Large intestine (tissue), 3 donors: ENCODE data around the gene VPS45. TPM values are rescaled to one million over a fixed set of nuclear protein-coding genes. Genes with fewer than 3 reads are reported as not detected.
"Not testable (repeated sequence)": the region's sequence is repeated elsewhere in the genome, so short reads cannot be mapped to it uniquely, and the experiment has no call there.

Experiments used
- DNase-seq, 2 donors: peaks; one replicate each; pipeline versions ENCODE4 v3.0.0 to v3.0.0-alpha.2; 2013
- H3K27ac ChIP-seq: one replicate; pipeline ENCODE4 v1.5.1; 2013; ENCODE audit warnings: low read length
- H3K27me3 ChIP-seq: 2 replicates; pipeline ENCODE4 v1.6.1; 2013; ENCODE audit warnings: low read length; ENCODE audit not compliant: control insufficient read depth, insufficient read depth
- H3K36me3 ChIP-seq: 2 replicates; pipeline ENCODE4 v1.6.1; 2013; ENCODE audit warnings: low read length; ENCODE audit not compliant: control insufficient read depth, insufficient read depth
- H3K4me1 ChIP-seq: one replicate; pipeline ENCODE4 v1.6.1; 2013; ENCODE audit warnings: low read length; ENCODE audit not compliant: control insufficient read depth, insufficient read depth
- H3K4me3 ChIP-seq: one replicate; pipeline ENCODE4 v1.5.1; 2013; ENCODE audit warnings: low read length
- H3K9me3 ChIP-seq: one replicate; pipeline ENCODE4 v1.6.1; 2013; ENCODE audit warnings: mild to moderate bottlenecking, low read depth, low read length, moderate library complexity; ENCODE audit not compliant: control insufficient read depth
- WGBS: methylation state at CpG from one replicate; pipeline ENCODE4 v1.1.5; 2013; ENCODE audit warnings: low lambda C conversion rate; ENCODE audit not compliant: insufficient coverage; 5-methylcytosine and 5-hydroxymethylcytosine counted together
- polyA plus RNA-seq: library from polyadenylated mRNA; unstranded; fragments of 120-200 nt; gene quantifications from one replicate; pipeline ENCODE4 v1.2.1, GENCODE V29; 2013

VPS45 gene
- polyA plus RNA-seq, 1 donor: 43.6 TPM

- H3K4me3 ChIP-seq: no peak overlapping the region
- H3K27me3 ChIP-seq: no peaks in the 10 kb centered on the region
- H3K36me3 ChIP-seq: peaks cover 4% of the 10 kb centered on the region
- H3K9me3 ChIP-seq: peaks cover 4% of the 10 kb centered on the region
- no peaks in the 10 kb centered on the region for H3K4me1 ChIP-seq
- no CpG with 5 or more reads among the region's 2 CpGs for WGBS
- no peak overlapping the region for H3K27ac ChIP-seq
- DNase-seq: no peak
Observed at GRCh38 chr1:150118716-150119115, 51.1 kb downstream of the VPS45 start.

- H3K9me3 ChIP-seq: no peaks in the 10 kb centered on the region
- no peak overlapping the region for H3K4me3 ChIP-seq
- peaks cover 4% of the 10 kb centered on the region for H3K36me3 ChIP-seq
- WGBS: no CpG with 5 or more reads among the region's 1 CpG
- H3K27ac ChIP-seq: no peak overlapping the region
- H3K27me3 ChIP-seq: no peaks in the 10 kb centered on the region
- no peaks in the 10 kb centered on the region for H3K4me1 ChIP-seq
- no peak for DNase-seq
Observed at GRCh38 chr1:150121236-150121862, 53.8 kb downstream of the VPS45 start.

- H3K4me3 ChIP-seq: no peak overlapping the region
- H3K4me1 ChIP-seq: no peaks in the 10 kb centered on the region
- 75% methylated on average over 1 of the region's 2 CpGs for WGBS
- no peak for DNase-seq
- H3K27ac ChIP-seq: no peak overlapping the region
- peaks cover 7% of the 10 kb centered on the region for H3K36me3 ChIP-seq
- no peaks in the 10 kb centered on the region for H3K27me3 ChIP-seq
- H3K9me3 ChIP-seq: no peaks in the 10 kb centered on the region
Observed at GRCh38 chr1:150126811-150127210, 59.2 kb downstream of the VPS45 start.

- Histone ChIP-seq H3K9me3 (no peaks in the 10 kb centered on the region), H3K4me1 (no peaks in the 10 kb centered on the region), H3K27me3 (no peaks in the 10 kb centered on the region), H3K4me3 (no peak overlapping the region), H3K27ac (no peak overlapping the region), H3K36me3 (peaks cover 3% of the 10 kb centered on the region)
- no peak for DNase-seq
Observed at GRCh38 chr1:150127464-150127863, 59.9 kb downstream of the VPS45 start.

DNA sequence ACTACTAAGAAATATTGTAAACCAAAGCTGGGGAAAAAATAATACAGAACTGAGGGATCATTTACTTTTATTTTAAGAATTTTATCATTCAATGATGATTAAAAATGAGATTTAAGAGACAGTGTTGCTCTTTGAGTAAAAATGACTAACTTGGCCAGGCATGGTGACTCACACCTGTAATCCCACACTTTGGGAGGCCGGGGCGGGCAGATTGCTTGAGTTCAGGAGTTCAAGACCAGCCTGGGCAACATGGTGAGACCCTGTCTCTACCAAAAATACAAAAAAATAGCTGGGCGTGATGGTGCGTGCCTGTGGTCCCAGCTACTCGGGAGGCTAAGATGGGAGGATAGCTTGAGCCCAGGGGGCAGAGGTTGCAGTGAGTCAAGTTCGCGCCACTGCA lies 60.3 kb downstream of the VPS45 start:
- Histone ChIP-seq H3K9me3 (no peaks in the 10 kb centered on the region), H3K4me1 (no peaks in the 10 kb centered on the region), H3K27me3 (no peaks in the 10 kb centered on the region), H3K27ac (no peak overlapping the region), H3K4me3 (no peak overlapping the region), H3K36me3 (peaks cover 3% of the 10 kb centered on the region)
- DNase-seq: no peak
- WGBS: no CpG with 5 or more reads among the region's 7 CpGs

DNA sequence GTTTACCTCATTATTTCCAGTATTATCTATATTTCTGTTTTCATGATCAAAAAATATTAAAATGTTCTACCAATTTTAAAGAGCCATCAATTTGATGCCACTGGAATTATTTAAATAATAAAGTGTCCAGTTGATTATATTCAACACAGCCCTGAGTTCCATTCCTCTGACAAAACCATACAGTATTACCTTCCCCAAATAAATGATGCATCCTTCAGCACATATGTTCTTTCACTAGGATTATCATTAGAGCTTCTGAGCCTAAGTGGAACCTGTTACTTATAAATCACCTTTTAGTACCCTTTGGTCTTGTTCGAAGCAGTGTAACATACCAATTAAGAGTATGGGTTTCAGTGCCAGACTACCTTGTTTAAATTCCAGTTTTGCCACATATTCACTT lies 64.8 kb downstream of the VPS45 start:
- no peak for DNase-seq
- Histone ChIP-seq H3K4me1 (no peaks in the 10 kb centered on the region), H3K27me3 (no peaks in the 10 kb centered on the region), H3K36me3 (peaks cover 5% of the 10 kb centered on the region), H3K9me3 (no peaks in the 10 kb centered on the region), H3K27ac (no peak overlapping the region), H3K4me3 (no peak overlapping the region)
- no CpG with 5 or more reads among the region's 1 CpG for WGBS

DNA sequence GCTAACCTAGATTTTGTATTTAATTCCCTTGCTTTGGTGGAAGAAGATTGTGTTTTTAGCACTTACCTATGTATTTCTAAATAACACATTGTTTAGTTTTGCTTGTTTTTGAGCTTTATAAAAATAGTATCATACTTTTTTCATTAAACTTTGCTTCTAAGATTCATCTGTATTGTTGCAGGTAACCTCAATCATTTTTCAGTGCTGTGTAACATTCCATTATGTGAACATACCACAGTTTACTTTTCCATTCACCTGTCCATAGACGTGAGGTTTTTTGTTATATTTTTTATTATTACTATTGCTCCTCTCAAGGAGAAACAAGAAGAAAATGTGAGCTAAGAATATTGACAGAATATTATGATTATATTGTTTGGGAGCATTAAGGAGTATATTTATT lies 67.0 kb downstream of the VPS45 start:
- no peak overlapping the region for H3K4me3 ChIP-seq
- peaks cover 5% of the 10 kb centered on the region for H3K36me3 ChIP-seq
- DNase-seq: no peak
- H3K27me3 ChIP-seq: no peaks in the 10 kb centered on the region
- H3K4me1 ChIP-seq: no peaks in the 10 kb centered on the region
- H3K9me3 ChIP-seq: no peaks in the 10 kb centered on the region
- H3K27ac ChIP-seq: no peak overlapping the region
- WGBS: 80% methylated on average over 1 of the region's 1 CpG

DNA sequence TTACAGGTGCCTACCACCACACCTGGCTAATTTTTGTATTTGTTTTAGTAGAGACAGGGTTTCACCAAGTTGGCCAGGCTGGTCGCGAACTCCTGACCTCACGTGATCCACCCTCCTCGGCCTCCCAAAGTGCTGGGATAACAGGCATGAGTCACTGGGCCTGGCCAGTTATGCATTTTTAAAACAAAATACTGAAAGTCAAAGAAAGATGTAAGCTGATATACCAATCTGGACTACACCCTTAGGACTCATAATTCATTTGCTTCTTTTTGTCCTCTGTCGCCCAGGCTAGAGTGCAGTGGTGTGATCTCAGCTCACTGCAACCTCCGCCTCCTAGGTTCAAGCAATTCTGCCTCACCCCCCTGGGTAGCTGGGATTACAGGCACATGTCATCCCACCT lies 67.8 kb downstream of the VPS45 start:
- not testable (repeated sequence) for H3K27me3 ChIP-seq, H3K4me1 ChIP-seq, H3K36me3 ChIP-seq, H3K4me3 ChIP-seq, H3K9me3 ChIP-seq, H3K27ac ChIP-seq, DNase-seq
- 100% methylated on average over 2 of the region's 6 CpGs for WGBS

GRCh38 chr1:150138044-150138443 lies 70.5 kb downstream of the VPS45 start:
- DNase-seq: no peak
- WGBS: no CpG with 5 or more reads among the region's 5 CpGs
- peaks cover 5% of the 10 kb centered on the region for H3K36me3 ChIP-seq
- no peaks in the 10 kb centered on the region for H3K27me3 ChIP-seq
- no peak overlapping the region for H3K27ac ChIP-seq
- no peak overlapping the region for H3K4me3 ChIP-seq
- no peaks in the 10 kb centered on the region for H3K4me1 ChIP-seq
- H3K9me3 ChIP-seq: no peaks in the 10 kb centered on the region

- Histone ChIP-seq H3K9me3 (no peaks in the 10 kb centered on the region), H3K4me3 (no peak overlapping the region), H3K4me1 (no peaks in the 10 kb centered on the region), H3K27me3 (no peaks in the 10 kb centered on the region), H3K36me3 (peaks cover 3% of the 10 kb centered on the region), H3K27ac (no peak overlapping the region)
- no peak for DNase-seq
Observed at GRCh38 chr1:150141452-150141851, 73.9 kb downstream of the VPS45 start.

DNA sequence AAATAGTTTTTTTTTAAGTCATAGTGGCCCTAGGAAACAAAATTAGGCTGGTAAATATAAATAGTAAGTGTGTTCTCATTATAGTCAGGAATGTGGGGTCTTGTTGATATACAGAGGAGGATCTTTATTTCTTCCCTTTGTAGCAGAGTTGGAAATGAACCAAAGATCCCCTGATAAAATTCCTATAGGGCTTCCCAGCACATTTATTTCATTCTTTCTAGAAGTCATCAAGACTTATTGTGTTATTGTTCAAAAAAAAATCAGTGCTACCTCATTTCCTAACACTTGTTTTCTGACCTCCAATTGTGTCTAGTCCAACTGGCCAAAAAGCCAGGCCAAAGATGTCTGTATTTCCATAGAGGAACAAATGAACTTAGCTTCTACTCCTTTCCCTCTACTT lies 74.5 kb downstream of the VPS45 start:
- H3K4me3 ChIP-seq: no peak overlapping the region
- no peaks in the 10 kb centered on the region for H3K9me3 ChIP-seq
- H3K27me3 ChIP-seq: no peaks in the 10 kb centered on the region
- no peak for DNase-seq
- peaks cover 3% of the 10 kb centered on the region for H3K36me3 ChIP-seq
- no peaks in the 10 kb centered on the region for H3K4me1 ChIP-seq
- no peak overlapping the region for H3K27ac ChIP-seq
